ENCODE results near the gene MED27.

DNA sequence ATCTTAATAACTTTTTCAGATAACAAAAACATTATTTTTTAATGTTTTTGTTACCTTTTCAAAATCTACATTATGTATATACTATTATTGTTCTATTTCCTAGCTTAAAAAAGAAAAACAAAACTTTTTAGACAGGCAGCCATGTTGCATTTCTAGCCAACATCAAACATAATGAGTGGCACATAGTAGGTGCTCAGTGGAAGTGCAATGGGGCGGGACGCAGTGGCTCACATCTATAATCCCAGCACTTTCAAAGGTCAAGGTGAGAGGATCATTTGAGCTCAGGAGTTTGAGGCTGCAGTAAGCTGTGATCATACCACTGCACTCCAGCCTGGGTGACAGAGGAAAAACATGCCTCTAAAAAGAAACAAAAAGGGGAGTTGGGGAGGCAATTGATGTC, 68.4 kb downstream of the MED27 start:
- TF ChIP-seq ZNF274 (IDR thresholded peaks at IDR 0.05; ENCODE audit: low read depth, low read length) (no peak), YY1 (IDR thresholded peaks at IDR 0.05; ENCODE audit: insufficient read depth, insufficient read length) (no peak)

Data from NT2/D1 (cell line).